HepG2 (cell line): Measurements from ENCODE around the gene PLRG1. TPM values are rescaled to one million over a fixed set of nuclear protein-coding genes. Genes with fewer than 3 reads are reported as not detected.

ENCODE experiments used
- DPF2 ChIP-seq: sonication (generic); formaldehyde crosslinking; IDR thresholded peaks from 2 replicates; pipeline ENCODE4 v1.4.0; 2020; ENCODE audit warnings: mild to moderate bottlenecking, low read depth, missing genetic modification reagents, borderline replicate concordance
- ETV6 ChIP-seq: sonication (generic); formaldehyde crosslinking; conservative IDR thresholded peaks from 2 replicates; pipeline ENCODE4 v1.4.0; 2020; ENCODE audit warnings: missing genetic modification reagents
- HDAC1 ChIP-seq: sonication (generic); formaldehyde crosslinking; IDR thresholded peaks from 2 replicates; pipeline ENCODE4 v1.5.1; 2020; ENCODE audit warnings: mild to moderate bottlenecking, missing genetic modification reagents
- KLF9 ChIP-seq: IDR thresholded peaks from 2 replicates; pipeline ENCODE4 v1.6.1; 2016; ENCODE audit warnings: low read depth
- MATR3 ChIP-seq: sonication (generic); formaldehyde crosslinking; IDR thresholded peaks from 2 replicates; pipeline ENCODE4 v1.4.0; 2020; ENCODE audit warnings: missing genetic modification reagents
- MIXL1 ChIP-seq: IDR thresholded peaks from 2 replicates; pipeline ENCODE4 v1.6.1; 2016
- NFIB ChIP-seq: sonication (generic); formaldehyde crosslinking; IDR thresholded peaks from 2 replicates; pipeline ENCODE4 v1.9.0; 2021; ENCODE audit warnings: missing genetic modification reagents, mild to moderate bottlenecking, borderline replicate concordance
- RAD51 ChIP-seq: fragments of 450-650 bp; IDR thresholded peaks from 2 replicates; pipeline ENCODE4 v1.6.1; 2016; ENCODE audit warnings: borderline replicate concordance
- RFX1 ChIP-seq: fragments of 450-650 bp; IDR thresholded peaks from 2 replicates; pipeline ENCODE4 v1.6.1; 2017
- RFXANK ChIP-seq: IDR thresholded peaks from 2 replicates; pipeline ENCODE4 v1.6.1; 2016
- SP5 ChIP-seq: IDR thresholded peaks from 2 replicates; pipeline ENCODE4 v1.6.1; 2016; ENCODE audit warnings: low read depth, borderline replicate concordance
- TCF7 ChIP-seq: sonication (generic); IDR thresholded peaks from 2 replicates; pipeline ENCODE4 v1.6.1; 2016; ENCODE audit warnings: antibody characterized with exemption, low read depth
- TCF7L2 ChIP-seq: IDR thresholded peaks from 2 replicates; pipeline ENCODE4 v1.6.1; 2011; ENCODE audit warnings: mild to moderate bottlenecking, low read depth, low read length, moderate library complexity
- U2AF1 ChIP-seq: fragments of 200-400 bp; formaldehyde crosslinking; optimal IDR thresholded peaks from 2 replicates; pipeline ENCODE3; 2017; ENCODE audit warnings: mild to moderate bottlenecking, low read depth, low read length
- ZBTB42 ChIP-seq: sonication (generic); formaldehyde crosslinking; IDR thresholded peaks from 2 replicates; pipeline ENCODE4 v1.5.0; 2020; ENCODE audit warnings: mild to moderate bottlenecking, missing genetic modification reagents
- ZNF10 ChIP-seq: sonication (generic); formaldehyde crosslinking; IDR thresholded peaks from 2 replicates; pipeline ENCODE4 v1.4.0; 2020; ENCODE audit warnings: mild to moderate bottlenecking, low read depth, missing genetic modification reagents, borderline replicate concordance
- ZNF205 ChIP-seq: IDR thresholded peaks from 2 replicates; pipeline ENCODE4 v1.6.1; 2018; ENCODE audit warnings: missing biosample characterization, missing genetic modification reagents
- ZNF224 ChIP-seq: sonication (generic); formaldehyde crosslinking; IDR thresholded peaks from 2 replicates; pipeline ENCODE4 v1.5.0; 2020; ENCODE audit warnings: mild to moderate bottlenecking, missing genetic modification reagents
- ZNF329 ChIP-seq: sonication (generic); formaldehyde crosslinking; IDR thresholded peaks from 2 replicates; pipeline ENCODE4 v1.9.0; 2021; ENCODE audit warnings: low read depth, mild to moderate bottlenecking, missing genetic modification reagents
- ZNF34 ChIP-seq: sonication (generic); formaldehyde crosslinking; IDR thresholded peaks from 2 replicates; pipeline ENCODE4 v1.4.0; 2020; ENCODE audit warnings: mild to moderate bottlenecking, missing genetic modification reagents, borderline replicate concordance
- ZNF577 ChIP-seq: sonication (generic); formaldehyde crosslinking; IDR thresholded peaks from 2 replicates; pipeline ENCODE4 v1.4.0; 2020; ENCODE audit warnings: mild to moderate bottlenecking, low read depth, missing genetic modification reagents, borderline replicate concordance
- ZNF878 ChIP-seq: sonication (generic); formaldehyde crosslinking; IDR thresholded peaks from 2 replicates; pipeline ENCODE4 v1.8.1; 2023; ENCODE audit warnings: mild to moderate bottlenecking, missing genetic modification reagents, moderate library complexity
- ZNF879 ChIP-seq: sonication (generic); formaldehyde crosslinking; IDR thresholded peaks from 2 replicates; pipeline ENCODE4 v1.8.1; 2023; ENCODE audit warnings: missing genetic modification reagents
- polyA plus RNA-seq, 8 experiments: library from polyadenylated mRNA; depleted of rRNA in 3 of 8; stranded (reverse) in 7 of 8; unstranded in 1 of 8; fragments of >200 nt; fragmentation: Illumina TruSeq in 4 of 8; extraction: Trizol in 4 of 8; gene quantifications; 2 replicates each; pipeline versions ENCODE4 v1.2.1 to v1.2.3, GENCODE V29; 2011 to 2016; ENCODE audit warnings: low read depth in 4 of 8, missing spikeins in 1 of 8, mixed read lengths in 1 of 8; ENCODE audit not compliant: insufficient read depth in 1 of 8
- total RNA-seq, 5 experiments: library from RNA; depleted of rRNA; stranded (reverse); fragments of >200 nt; fragmentation: Illumina TruSeq; extraction: Trizol; gene quantifications; 2 replicates each; pipeline ENCODE4 v1.2.3, GENCODE V29; 2016; ENCODE audit warnings: low read depth in 1 of 5
- TF ChIP-seq, protein P1 (sequence below): IDR thresholded peaks from 2 replicates; pipeline ENCODE4 v1.6.1; 2016
- TF ChIP-seq, protein P2 (sequence below): sonication (generic); formaldehyde crosslinking; IDR thresholded peaks from 2 replicates; pipeline ENCODE4 v1.5.0; 2020; ENCODE audit warnings: mild to moderate bottlenecking, missing genetic modification reagents
- TF ChIP-seq, protein P3 (sequence below): sonication (generic); formaldehyde crosslinking; IDR thresholded peaks from 2 replicates; pipeline ENCODE4 v1.5.1; 2020; ENCODE audit warnings: mild to moderate bottlenecking, missing genetic modification reagents

PLRG1 gene
- total and polyA plus RNA-seq, 2 of the 13 experiments (the other 11 are each of a cell fraction or from before 2014, with no cell fraction given) = 77.3 to 110 TPM

DNA sequence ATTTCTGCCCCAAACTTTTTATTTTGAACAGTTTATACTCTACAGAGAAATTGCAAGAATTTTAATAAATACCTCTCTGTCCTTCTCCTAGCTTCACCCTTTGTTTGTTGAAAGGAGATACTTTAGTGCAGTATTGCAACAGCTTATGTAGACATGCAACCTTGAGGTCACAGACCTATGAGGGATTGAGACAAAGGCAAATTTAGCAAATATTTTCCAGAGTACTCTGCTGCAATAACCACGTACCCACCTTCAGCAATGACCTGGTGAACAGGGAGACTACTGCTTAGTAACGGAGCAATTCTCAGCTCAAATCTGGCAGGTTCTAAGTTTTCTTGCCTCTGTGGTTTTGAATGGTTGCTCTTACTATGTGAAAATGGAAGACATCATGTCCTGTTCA, 27.1 kb upstream of the PLRG1 start (continued):
- TF ChIP-seq HDAC1 (peak; percentile 71), ZBTB42 (CRISPR knock-in tag) (no peak), U2AF1 (no peak), ZNF205 (CRISPR knock-in tag) (peak; percentile 76; the same call in 1 of the 2 replicates), MIXL1 (CRISPR knock-in tag) (peak; percentile 75), MATR3 (CRISPR knock-in tag) (no peak), ZNF10 (CRISPR knock-in tag) (no peak), ETV6 (0 out of 2 replicates have a peak, but pooled peaks have one; percentile 39), ZNF329 (CRISPR knock-in tag) (no peak), ZNF34 (CRISPR knock-in tag) (no peak; the same call in 1 of the 2 replicates), TCF7L2 (no peak), ZNF577 (CRISPR knock-in tag) (no peak), TCF7 (peak; percentile 73), NFIB (CRISPR knock-in tag) (no peak), RAD51 (no peak), KLF9 (CRISPR knock-in tag) (0 out of 2 replicates have a peak, but pooled peaks have one; percentile 71), RFXANK (no peak), DPF2 (peak; percentile 82), RFX1 (no peak), SP5 (CRISPR knock-in tag) (peak; percentile 44; the same call in 1 of the 2 replicates), ZNF878 (CRISPR knock-in tag) (peak; percentile 38; the same call in 1 of the 2 replicates), ZNF879 (CRISPR knock-in tag) (no peak), ZNF224 (CRISPR knock-in tag) (no peak)
- TF ChIP-seq, protein P1, sequence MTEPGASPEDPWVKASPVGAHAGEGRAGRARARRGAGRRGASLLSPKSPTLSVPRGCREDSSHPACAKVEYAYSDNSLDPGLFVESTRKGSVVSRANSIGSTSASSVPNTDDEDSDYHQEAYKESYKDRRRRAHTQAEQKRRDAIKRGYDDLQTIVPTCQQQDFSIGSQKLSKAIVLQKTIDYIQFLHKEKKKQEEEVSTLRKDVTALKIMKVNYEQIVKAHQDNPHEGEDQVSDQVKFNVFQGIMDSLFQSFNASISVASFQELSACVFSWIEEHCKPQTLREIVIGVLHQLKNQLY = no peak
- TF ChIP-seq, protein P2, sequence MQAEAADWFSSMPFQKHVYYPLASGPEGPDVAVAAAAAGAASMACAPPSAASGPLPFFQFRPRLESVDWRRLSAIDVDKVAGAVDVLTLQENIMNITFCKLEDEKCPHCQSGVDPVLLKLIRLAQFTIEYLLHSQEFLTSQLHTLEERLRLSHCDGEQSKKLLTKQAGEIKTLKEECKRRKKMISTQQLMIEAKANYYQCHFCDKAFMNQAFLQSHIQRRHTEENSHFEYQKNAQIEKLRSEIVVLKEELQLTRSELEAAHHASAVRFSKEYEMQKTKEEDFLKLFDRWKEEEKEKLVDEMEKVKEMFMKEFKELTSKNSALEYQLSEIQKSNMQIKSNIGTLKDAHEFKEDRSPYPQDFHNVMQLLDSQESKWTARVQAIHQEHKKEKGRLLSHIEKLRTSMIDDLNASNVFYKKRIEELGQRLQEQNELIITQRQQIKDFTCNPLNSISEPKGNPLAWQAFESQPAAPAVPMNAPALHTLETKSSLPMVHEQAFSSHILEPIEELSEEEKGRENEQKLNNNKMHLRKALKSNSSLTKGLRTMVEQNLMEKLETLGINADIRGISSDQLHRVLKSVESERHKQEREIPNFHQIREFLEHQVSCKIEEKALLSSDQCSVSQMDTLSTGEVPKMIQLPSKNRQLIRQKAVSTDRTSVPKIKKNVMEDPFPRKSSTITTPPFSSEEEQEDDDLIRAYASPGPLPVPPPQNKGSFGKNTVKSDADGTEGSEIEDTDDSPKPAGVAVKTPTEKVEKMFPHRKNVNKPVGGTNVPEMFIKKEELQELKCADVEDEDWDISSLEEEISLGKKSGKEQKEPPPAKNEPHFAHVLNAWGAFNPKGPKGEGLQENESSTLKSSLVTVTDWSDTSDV (CRISPR knock-in tag) = no peak
- TF ChIP-seq, protein P3, sequence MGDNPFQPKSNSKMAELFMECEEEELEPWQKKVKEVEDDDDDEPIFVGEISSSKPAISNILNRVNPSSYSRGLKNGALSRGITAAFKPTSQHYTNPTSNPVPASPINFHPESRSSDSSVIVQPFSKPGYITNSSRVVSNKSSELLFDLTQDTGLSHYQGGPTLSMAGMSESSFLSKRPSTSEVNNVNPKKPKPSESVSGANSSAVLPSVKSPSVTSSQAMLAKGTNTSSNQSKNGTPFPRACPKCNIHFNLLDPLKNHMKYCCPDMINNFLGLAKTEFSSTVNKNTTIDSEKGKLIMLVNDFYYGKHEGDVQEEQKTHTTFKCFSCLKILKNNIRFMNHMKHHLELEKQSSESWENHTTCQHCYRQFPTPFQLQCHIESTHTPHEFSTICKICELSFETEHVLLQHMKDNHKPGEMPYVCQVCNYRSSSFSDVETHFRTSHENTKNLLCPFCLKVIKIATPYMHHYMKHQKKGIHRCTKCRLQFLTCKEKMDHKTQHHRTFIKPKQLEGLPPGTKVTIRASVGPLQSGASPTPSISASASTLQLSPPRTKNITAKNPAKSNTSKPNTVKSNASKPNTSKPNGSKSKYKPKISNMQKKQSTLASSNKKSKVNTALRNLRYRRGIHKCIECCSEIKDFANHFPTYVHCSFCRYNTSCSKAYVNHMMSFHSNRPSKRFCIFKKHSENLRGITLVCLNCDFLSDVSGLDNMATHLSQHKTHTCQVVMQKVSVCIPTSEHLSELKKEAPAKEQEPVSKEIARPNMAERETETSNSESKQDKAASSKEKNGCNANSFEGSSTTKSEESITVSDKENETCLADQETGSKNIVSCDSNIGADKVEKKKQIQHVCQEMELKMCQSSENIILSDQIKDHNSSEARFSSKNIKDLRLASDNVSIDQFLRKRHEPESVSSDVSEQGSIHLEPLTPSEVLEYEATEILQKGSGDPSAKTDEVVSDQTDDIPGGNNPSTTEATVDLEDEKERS (CRISPR knock-in tag) = no peak
